AG10803 (cell line): ENCODE results near the gene NAGA.
"Not testable (repeated sequence)": the region's sequence is repeated elsewhere in the genome, so short reads cannot be mapped to it uniquely, and the experiment has no call there.

Source experiments
- DNase-seq: peaks from one replicate; pipeline ENCODE4 v3.0.0; 2010; ENCODE audit warnings: low read depth
- H3K4me3 ChIP-seq: 2 replicates; pipeline ENCODE4 v1.5.1; 2011; ENCODE audit warnings: mild to moderate bottlenecking, low read length, control low read depth
- CTCF ChIP-seq: conservative IDR thresholded peaks from 2 replicates; pipeline ENCODE4 v1.5.1; 2011; ENCODE audit warnings: mild to moderate bottlenecking, low read length, control low read depth, inconsistent platforms

Gene NAGA

GRCh38 chr22:42074132-42074811 is 3.7 kb upstream of the NAGA start, which contains the start of gene PHETA2:
TSS of gene PHETA2 (plus strand) at chr22:42074248. CDS start at chr22:42077294, 3,046 bp downstream.
- TF ChIP-seq CTCF: peak; percentile 43
- peak within 1 kb of the TSS; percentile 79 for H3K4me3 ChIP-seq
- peak; percentile 60 for DNase-seq

GRCh38 chr22:42073621-42074041 is 3.0 kb upstream of the NAGA start:
- no peak for TF ChIP-seq CTCF
- no peak for DNase-seq
- H3K4me3 ChIP-seq: peak overlapping the region; percentile 79

GRCh38 chr22:42072606-42073330 is 2.2 kb upstream of the NAGA start:
- no peak overlapping the region for H3K4me3 ChIP-seq
- no peak for DNase-seq
- no peak for TF ChIP-seq CTCF

GRCh38 chr22:42071508-42071907 is 896 bp upstream of the NAGA start:
- H3K4me3 ChIP-seq: peak overlapping the region; percentile 68
- DNase-seq: not testable (repeated sequence)

- no peak for DNase-seq
- TF ChIP-seq CTCF: no peak
- peak overlapping the region; percentile 68 for H3K4me3 ChIP-seq
These were observed 653 bp downstream of the NAGA start for GRCh38 chr22:42069801-42070516.

GRCh38 chr22:42068291-42068690 is 2.3 kb downstream of the NAGA start:
- no peak for TF ChIP-seq CTCF
- H3K4me3 ChIP-seq: no peak overlapping the region
- DNase-seq: no peak

GRCh38 chr22:42067671-42068251 is 2.9 kb downstream of the NAGA start:
- no peak for DNase-seq
- TF ChIP-seq CTCF: no peak
- no peak overlapping the region for H3K4me3 ChIP-seq
